ENCODE data around the gene ADGRG2.

DNA sequence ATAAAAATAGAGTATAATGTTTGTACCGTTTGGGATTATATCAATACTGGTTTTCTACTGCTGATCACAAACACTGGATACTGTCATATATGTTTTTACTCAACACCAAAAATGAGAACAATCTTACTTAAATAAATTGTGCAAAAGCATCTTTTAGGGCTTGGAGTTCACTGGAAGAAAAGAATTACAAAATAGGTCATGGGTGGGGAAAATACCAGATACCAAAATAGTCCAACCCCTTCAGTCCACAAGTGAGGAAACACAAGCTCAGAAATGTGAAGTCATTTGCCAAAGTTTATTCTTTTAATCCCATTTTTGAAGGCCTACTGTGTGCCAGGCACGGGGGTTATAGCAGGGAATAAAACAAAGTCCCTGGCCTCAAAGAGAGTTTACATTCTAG is 64.4 kb downstream of the ADGRG2 start:
- no peak for TF ChIP-seq POLR2A (IDR thresholded peaks at IDR 0.05)
- TF ChIP-seq, protein P1, sequence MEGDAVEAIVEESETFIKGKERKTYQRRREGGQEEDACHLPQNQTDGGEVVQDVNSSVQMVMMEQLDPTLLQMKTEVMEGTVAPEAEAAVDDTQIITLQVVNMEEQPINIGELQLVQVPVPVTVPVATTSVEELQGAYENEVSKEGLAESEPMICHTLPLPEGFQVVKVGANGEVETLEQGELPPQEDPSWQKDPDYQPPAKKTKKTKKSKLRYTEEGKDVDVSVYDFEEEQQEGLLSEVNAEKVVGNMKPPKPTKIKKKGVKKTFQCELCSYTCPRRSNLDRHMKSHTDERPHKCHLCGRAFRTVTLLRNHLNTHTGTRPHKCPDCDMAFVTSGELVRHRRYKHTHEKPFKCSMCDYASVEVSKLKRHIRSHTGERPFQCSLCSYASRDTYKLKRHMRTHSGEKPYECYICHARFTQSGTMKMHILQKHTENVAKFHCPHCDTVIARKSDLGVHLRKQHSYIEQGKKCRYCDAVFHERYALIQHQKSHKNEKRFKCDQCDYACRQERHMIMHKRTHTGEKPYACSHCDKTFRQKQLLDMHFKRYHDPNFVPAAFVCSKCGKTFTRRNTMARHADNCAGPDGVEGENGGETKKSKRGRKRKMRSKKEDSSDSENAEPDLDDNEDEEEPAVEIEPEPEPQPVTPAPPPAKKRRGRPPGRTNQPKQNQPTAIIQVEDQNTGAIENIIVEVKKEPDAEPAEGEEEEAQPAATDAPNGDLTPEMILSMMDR (IDR thresholded peaks at IDR 0.05 in 4 of 5, conservative IDR thresholded peaks at IDR 0.05 in 1 of 5), result no peak
